Measurements from ENCODE around the gene BLOC1S1. TPM values are rescaled to one million over a fixed set of nuclear protein-coding genes. Genes with fewer than 3 reads are reported as not detected.
"Not testable (repeated sequence)": the region's sequence is repeated elsewhere in the genome, so short reads cannot be mapped to it uniquely, and the experiment has no call there.

BLOC1S1 gene
- total RNA-seq, 4 donors from 2014 or later, result 159 to 253 (median 196) TPM

DNA sequence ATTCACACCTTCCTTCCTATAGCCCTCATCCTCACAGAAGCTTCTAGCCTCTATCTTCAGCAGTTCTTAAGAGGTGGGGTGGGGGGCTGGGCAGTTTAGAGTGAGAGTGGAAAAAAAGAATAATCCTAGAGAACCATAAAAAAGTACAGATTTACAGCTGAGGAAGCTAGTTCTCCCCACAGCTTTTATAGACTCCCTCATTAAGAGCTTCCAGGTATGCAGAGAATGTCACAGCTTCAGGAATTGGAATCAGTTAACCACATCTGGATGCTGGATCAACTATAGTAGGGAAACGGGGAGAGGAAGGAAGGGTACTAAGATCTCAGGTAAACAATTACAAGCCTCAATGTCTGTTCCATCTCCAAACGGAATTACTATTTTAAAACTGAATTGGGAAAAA is 39.4 kb downstream of the BLOC1S1 start:
- Histone ChIP-seq H3K4me1 (no peaks in the 10 kb centered on the region), H3K27ac (replicated peaks in 1 of 4) (no peak overlapping the region), H3K27me3 (no peaks in the 10 kb centered on the region), H3K9me3 (no peaks in the 10 kb centered on the region), H3K36me3 (peaks cover 42 to 100% (median 94%) of the 10 kb centered on the region in 4 donors), H3K4me3 (no peak overlapping the region)
- no peak for DNase-seq (ENCODE audit: extremely low spot score)
- WGBS, result 62% methylated on average over 2 of the region's 2 CpGs
- TF ChIP-seq POLR2A (IDR thresholded peaks at IDR 0.05; ENCODE audit: low read depth) (no peak), POLR2AphosphoS5 (IDR thresholded peaks at IDR 0.05) (no peak), CTCF (IDR thresholded peaks at IDR 0.05) (no peak), EP300 (IDR thresholded peaks at IDR 0.05) (no peak)
- intact Hi-C loops (cut with DNase I), result no loop called here

- peaks cover 39 to 98% (median 84%) of the 10 kb centered on the region in 4 donors for H3K36me3 ChIP-seq
- WGBS, result 87% methylated on average over 2 of the region's 2 CpGs
Observed at GRCh38 chr12:55757701-55758100, 41.9 kb downstream of the BLOC1S1 start.

GRCh38 chr12:55758575-55758974 is 42.7 kb downstream of the BLOC1S1 start:
- H3K27me3 ChIP-seq; DNase-seq (ENCODE audit: extremely low spot score); H3K4me3 ChIP-seq; H3K9me3 ChIP-seq; H3K4me1 ChIP-seq; intact Hi-C loops (cut with DNase I): not testable (repeated sequence)
- 98% methylated on average over 4 of the region's 4 CpGs for WGBS
- peaks cover 40 to 98% (median 83%) of the 10 kb centered on the region in 4 donors for H3K36me3 ChIP-seq
- H3K27ac ChIP-seq (replicated peaks in 1 of 4), result peak overlapping the region in 1 of 4 donors; percentile 16

More at GRCh38 chr12:55757701-55758100, 41.9 kb downstream of the BLOC1S1 start:
- intact Hi-C loops (cut with DNase I), result no loop called here
- H3K9me3 ChIP-seq, result no peaks in the 10 kb centered on the region
- no peak overlapping the region for H3K4me3 ChIP-seq
- DNase-seq (ENCODE audit: extremely low spot score), result no peak
- H3K27me3 ChIP-seq, result no peaks in the 10 kb centered on the region
- no peak for TF ChIP-seq EP300 (IDR thresholded peaks at IDR 0.05)
- no peak for TF ChIP-seq CTCF (IDR thresholded peaks at IDR 0.05)
- TF ChIP-seq POLR2AphosphoS5 (IDR thresholded peaks at IDR 0.05), result no peak
- no peak for TF ChIP-seq POLR2A (IDR thresholded peaks at IDR 0.05; ENCODE audit: low read depth)
- no peak overlapping the region for H3K27ac ChIP-seq (replicated peaks in 1 of 4)
- H3K4me1 ChIP-seq, result no peaks in the 10 kb centered on the region

DNA sequence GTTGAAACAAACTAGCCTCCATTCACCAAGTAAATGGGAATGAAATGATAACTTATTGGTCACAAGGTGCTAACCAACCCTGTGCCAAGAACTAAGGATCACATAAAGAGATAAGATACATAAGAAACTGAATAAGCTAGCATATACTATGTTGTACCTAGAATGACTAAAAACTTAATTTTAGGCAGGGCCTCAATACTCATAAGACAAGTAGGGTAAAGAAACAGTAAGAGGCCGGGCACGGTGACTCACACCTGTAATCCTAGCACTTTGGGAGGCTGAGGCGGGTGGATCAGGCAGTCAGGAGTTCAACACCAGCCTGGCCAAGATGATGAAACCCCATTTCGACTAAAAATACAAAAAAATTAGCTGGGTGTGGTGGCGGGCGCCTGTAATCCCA is 44.8 kb downstream of the BLOC1S1 start:
- no peak for DNase-seq (ENCODE audit: extremely low spot score)
- TF ChIP-seq CTCF (IDR thresholded peaks at IDR 0.05) (no peak), POLR2A (IDR thresholded peaks at IDR 0.05; ENCODE audit: low read depth) (no peak), EP300 (IDR thresholded peaks at IDR 0.05) (no peak), POLR2AphosphoS5 (IDR thresholded peaks at IDR 0.05) (no peak)
- no peak overlapping the region for H3K4me3 ChIP-seq
- no peaks in the 10 kb centered on the region for H3K27me3 ChIP-seq
- no peak overlapping the region for H3K27ac ChIP-seq (replicated peaks in 1 of 4)
- intact Hi-C loops (cut with DNase I), result no loop called here
- H3K4me1 ChIP-seq, result no peaks in the 10 kb centered on the region
- peaks cover 40 to 90% (median 66%) of the 10 kb centered on the region in 4 donors for H3K36me3 ChIP-seq
- 90% methylated on average over 6 of the region's 6 CpGs for WGBS
- H3K9me3 ChIP-seq, result no peaks in the 10 kb centered on the region

DNA sequence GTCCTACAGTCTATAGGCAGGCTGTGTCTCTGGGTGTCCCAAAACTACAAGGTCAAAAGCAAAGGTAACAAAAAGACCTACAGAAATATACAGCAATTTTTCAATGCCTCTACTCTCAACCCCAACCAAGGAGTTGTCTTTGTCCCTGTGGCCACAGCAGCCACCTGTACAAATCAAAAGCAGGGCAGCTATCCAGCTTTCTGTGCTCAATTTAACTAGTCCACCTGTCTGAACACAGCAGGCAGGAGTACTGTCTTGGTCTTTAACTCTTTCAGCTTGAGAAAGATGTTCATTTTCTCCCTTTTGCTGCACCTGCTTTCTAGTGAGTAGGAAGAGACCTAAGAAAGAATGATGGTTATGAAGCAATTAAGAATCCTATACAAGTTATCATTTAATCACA is 46.8 kb downstream of the BLOC1S1 start:
- intact Hi-C loops (cut with DNase I), result no loop called here
- H3K36me3 ChIP-seq, result peaks cover 26 to 77% (median 50%) of the 10 kb centered on the region in 4 donors
- H3K4me1 ChIP-seq, result no peaks in the 10 kb centered on the region

More for the DNA sequence above, 46.8 kb downstream of the BLOC1S1 start:
- H3K9me3 ChIP-seq, result no peaks in the 10 kb centered on the region
- DNase-seq (ENCODE audit: extremely low spot score), result no peak
- TF ChIP-seq POLR2A (IDR thresholded peaks at IDR 0.05; ENCODE audit: low read depth), result no peak
- no peak for TF ChIP-seq EP300 (IDR thresholded peaks at IDR 0.05)
- no peak for TF ChIP-seq POLR2AphosphoS5 (IDR thresholded peaks at IDR 0.05)
- no peak for TF ChIP-seq CTCF (IDR thresholded peaks at IDR 0.05)
- H3K27ac ChIP-seq (replicated peaks in 1 of 4), result no peak overlapping the region
- no peak overlapping the region for H3K4me3 ChIP-seq
- no peaks in the 10 kb centered on the region for H3K27me3 ChIP-seq

Data from esophagus muscularis mucosa (tissue), 4 donors.